DOHH2 (cell line): ENCODE measurements around the gene ILK.

Experiments used
- H3F3A ChIP-seq: fragments of 200-600 bp; sonication (generic), shearing (Covaris generic); 2 replicates; pipeline ENCODE4 v1.6.0; 2016; ENCODE audit warnings: antibody characterized with exemption, mild to moderate bottlenecking; ENCODE audit not compliant: control insufficient read depth, insufficient read depth
- H3K27ac ChIP-seq: fragments of 200-600 bp; sonication (generic); 2 replicates; pipeline ENCODE4 v1.5.1; 2014; ENCODE audit warnings: low read depth, mild to moderate bottlenecking, low read length, moderate library complexity
- H3K27me3 ChIP-seq: fragments of 200-600 bp; sonication (generic); 2 replicates; pipeline ENCODE4 v1.6.1; 2014; ENCODE audit warnings: mild to moderate bottlenecking, low read length, mixed read lengths; ENCODE audit not compliant: control insufficient read depth
- H3K36me3 ChIP-seq: fragments of 200-600 bp; sonication (generic); 2 replicates; pipeline ENCODE4 v1.6.1; 2014; ENCODE audit warnings: mild to moderate bottlenecking, low read length, moderate library complexity, mixed read lengths; ENCODE audit not compliant: control insufficient read depth
- H3K4me1 ChIP-seq: fragments of 200-600 bp; sonication (generic); 2 replicates; pipeline ENCODE4 v1.6.1; 2014; ENCODE audit warnings: mild to moderate bottlenecking, low read length, mixed read lengths; ENCODE audit not compliant: control insufficient read depth
- H3K4me2 ChIP-seq: fragments of 200-600 bp; sonication (generic); 2 replicates; pipeline ENCODE4 v1.6.0; 2014; ENCODE audit warnings: mild to moderate bottlenecking, low read length, moderate library complexity
- H3K4me3 ChIP-seq: fragments of 200-600 bp; sonication (generic); 2 replicates; pipeline ENCODE4 v1.5.1; 2014; ENCODE audit warnings: mild to moderate bottlenecking, low read length, mixed read lengths
- H3K79me2 ChIP-seq: fragments of 200-600 bp; sonication (generic); 2 replicates; pipeline ENCODE4 v1.6.1; 2014; ENCODE audit warnings: mild to moderate bottlenecking, low read length, mixed read lengths; ENCODE audit not compliant: control insufficient read depth
- H3K9me2 ChIP-seq: fragments of 200-600 bp; sonication (generic); replicated peaks from 2 replicates; pipeline ENCODE4 v1.6.1; 2014; ENCODE audit warnings: mild to moderate bottlenecking, low read length, mixed read lengths; ENCODE audit not compliant: control insufficient read depth
- H3K9me3 ChIP-seq: fragments of 200-600 bp; sonication (generic); 2 replicates; pipeline ENCODE4 v1.6.1; 2014; ENCODE audit warnings: antibody characterized with exemption, low read length, mixed read lengths; ENCODE audit not compliant: control insufficient read depth, insufficient read depth
- H4K20me1 ChIP-seq: fragments of 200-600 bp; sonication (generic); 2 replicates; pipeline ENCODE4 v1.6.0; 2014; ENCODE audit warnings: low read depth, mild to moderate bottlenecking, antibody characterized with exemption, low read length, moderate library complexity; ENCODE audit not compliant: control insufficient read depth, insufficient read depth
- CTCF ChIP-seq: fragments of 200-600 bp; sonication (generic); IDR thresholded peaks from one replicate; pipeline ENCODE4 v1.5.1; 2014; ENCODE audit warnings: antibody characterized with exemption, mild to moderate bottlenecking, low read depth, low read length; ENCODE audit not compliant: poor library complexity, severe bottlenecking
- EZH2phosphoT487 ChIP-seq: fragments of 200-600 bp; sonication (generic); IDR thresholded peaks from 2 replicates; pipeline ENCODE4 v1.6.1; 2017; ENCODE audit warnings: borderline replicate concordance, mild to moderate bottlenecking, antibody characterized with exemption, low read length, moderate library complexity, mixed read lengths

ILK gene

GRCh38 chr11:6633422-6634408, 30.1 kb downstream of the ILK start:
- Histone ChIP-seq H3K27me3 (no peaks in the 10 kb centered on the region), H3K9me3 (no peaks in the 10 kb centered on the region), H3K27ac (no peak overlapping the region), H4K20me1 (no peaks in the 10 kb centered on the region), H3K4me2 (no peak overlapping the region), H3K36me3 (no peaks in the 10 kb centered on the region), H3K79me2 (no peaks in the 10 kb centered on the region), H3K4me1 (no peaks in the 10 kb centered on the region), H3F3A (no peaks in the 10 kb centered on the region), H3K9me2 (no peaks in the 10 kb centered on the region), H3K4me3 (no peak overlapping the region)
- TF ChIP-seq EZH2phosphoT487 (no peak), CTCF (no peak)

GRCh38 chr11:6634534-6634933, 31.0 kb downstream of the ILK start:
- no peak overlapping the region for H3K4me3 ChIP-seq
- no peaks in the 10 kb centered on the region for H3K4me1 ChIP-seq
- H3K27me3 ChIP-seq, result no peaks in the 10 kb centered on the region
- H3K79me2 ChIP-seq, result no peaks in the 10 kb centered on the region
- no peak overlapping the region for H3K4me2 ChIP-seq
- H4K20me1 ChIP-seq, result no peaks in the 10 kb centered on the region
- no peaks in the 10 kb centered on the region for H3K9me3 ChIP-seq
- TF ChIP-seq EZH2phosphoT487 (no peak), CTCF (no peak)
- no peak overlapping the region for H3K27ac ChIP-seq
- H3K36me3 ChIP-seq, result no peaks in the 10 kb centered on the region
- no peaks in the 10 kb centered on the region for H3F3A ChIP-seq
- H3K9me2 ChIP-seq, result no peaks in the 10 kb centered on the region

GRCh38 chr11:6635082-6635932, 31.7 kb downstream of the ILK start:
- H3K4me1 ChIP-seq, result no peaks in the 10 kb centered on the region
- no peaks in the 10 kb centered on the region for H3F3A ChIP-seq
- no peaks in the 10 kb centered on the region for H4K20me1 ChIP-seq
- H3K36me3 ChIP-seq, result no peaks in the 10 kb centered on the region
- H3K4me3 ChIP-seq, result no peak overlapping the region
- H3K9me3 ChIP-seq, result no peaks in the 10 kb centered on the region
- H3K27me3 ChIP-seq, result no peaks in the 10 kb centered on the region
- no peaks in the 10 kb centered on the region for H3K79me2 ChIP-seq
- no peak overlapping the region for H3K4me2 ChIP-seq
- H3K27ac ChIP-seq, result no peak overlapping the region
- TF ChIP-seq CTCF, result no peak
- no peak for TF ChIP-seq EZH2phosphoT487
- no peaks in the 10 kb centered on the region for H3K9me2 ChIP-seq
